Osteoblast (primary cell): ENCODE data around the gene NRCAM. TPM values are rescaled to one million over a fixed set of nuclear protein-coding genes. Genes with fewer than 3 reads are reported as not detected.

Experiments
- DNase-seq: peaks from one replicate; pipeline ENCODE4 v3.0.0; 2011; ENCODE audit warnings: low spot score, mixed read lengths; ENCODE audit not compliant: insufficient read length; ENCODE audit errors: missing footprints
- H2AFZ ChIP-seq: 2 replicates; pipeline ENCODE4 v1.6.0; 2011; ENCODE audit warnings: mild to moderate bottlenecking, low read length
- H3K27ac ChIP-seq: 2 replicates; pipeline ENCODE4 v1.5.1; 2011; ENCODE audit warnings: mild to moderate bottlenecking, low read depth, low read length, moderate library complexity
- H3K27me3 ChIP-seq: 2 replicates; pipeline ENCODE4 v1.6.0; 2012; ENCODE audit warnings: mild to moderate bottlenecking, control low read depth, inconsistent platforms, low read length, moderate library complexity; ENCODE audit not compliant: insufficient read depth
- H3K36me3 ChIP-seq: 2 replicates; pipeline ENCODE4 v1.5.1; 2011; ENCODE audit warnings: mild to moderate bottlenecking, low read length, control low read depth, moderate library complexity; ENCODE audit not compliant: insufficient read depth
- H3K4me1 ChIP-seq: 2 replicates; pipeline ENCODE4 v1.5.1; 2011; ENCODE audit warnings: mild to moderate bottlenecking, low read length, control low read depth, moderate library complexity; ENCODE audit not compliant: insufficient read depth
- H3K4me2 ChIP-seq: 2 replicates; pipeline ENCODE4 v1.6.0; 2011; ENCODE audit warnings: mild to moderate bottlenecking, low read length; ENCODE audit not compliant: insufficient read depth
- H3K4me3 ChIP-seq: fragments of 200-600 bp; sonication (generic); 3 replicates; pipeline ENCODE4 v1.5.1; 2012; ENCODE audit warnings: mild to moderate bottlenecking, low read length, inconsistent platforms; ENCODE audit not compliant: insufficient read depth
- H3K79me2 ChIP-seq: 2 replicates; pipeline ENCODE4 v1.6.0; 2012; ENCODE audit warnings: mild to moderate bottlenecking, low read length, control low read depth, inconsistent platforms; ENCODE audit not compliant: insufficient read depth
- H3K9me3 ChIP-seq: 2 replicates; pipeline ENCODE4 v1.5.1; 2011; ENCODE audit warnings: low read depth, low read length, control low read depth
- H4K20me1 ChIP-seq: 2 replicates; pipeline ENCODE4 v1.6.0; 2012; ENCODE audit warnings: mild to moderate bottlenecking, low read length, control low read depth; ENCODE audit not compliant: insufficient read depth
- total RNA-seq: library from RNA; depleted of rRNA; stranded (reverse); fragments of >200 nt; gene quantifications from 2 replicates; pipeline ENCODE4 v1.2.3, GENCODE V29; 2012
- TF ChIP-seq, protein P1 (sequence below): IDR thresholded peaks from 2 replicates; pipeline ENCODE4 v1.5.1; 2011; ENCODE audit warnings: mild to moderate bottlenecking, low read depth, low read length, moderate library complexity; ENCODE audit errors: extremely low read depth

Gene NRCAM
- total RNA-seq, 1 donor, result 2.2 TPM

DNA sequence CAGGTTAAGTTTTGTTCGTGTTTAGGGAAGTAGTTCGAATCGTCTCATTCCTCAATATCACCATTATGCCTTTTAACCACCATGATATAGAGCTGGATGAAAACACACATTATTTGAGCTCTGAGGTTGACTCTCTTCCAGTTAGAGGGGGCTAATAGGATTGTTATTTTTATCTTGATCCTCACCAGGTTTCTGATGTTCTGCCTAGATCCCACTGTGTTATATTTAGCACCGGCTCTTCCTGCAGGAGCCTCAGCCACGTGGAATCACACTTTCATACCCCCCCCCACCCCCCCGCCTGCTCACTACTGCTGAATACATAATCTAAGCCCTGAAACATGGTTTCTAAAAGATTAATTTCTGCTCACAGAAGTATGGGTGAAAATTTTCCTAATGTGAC is 88.3 kb downstream of the NRCAM start:
- Histone ChIP-seq H3K4me3 (no peak overlapping the region), H3K79me2 (no peaks in the 10 kb centered on the region), H2AFZ (no peak overlapping the region), H3K27ac (no peak overlapping the region), H3K27me3 (no peaks in the 10 kb centered on the region), H3K4me1 (peaks cover 2% of the 10 kb centered on the region), H4K20me1 (no peaks in the 10 kb centered on the region), H3K4me2 (no peak overlapping the region), H3K9me3 (no peaks in the 10 kb centered on the region), H3K36me3 (no peaks in the 10 kb centered on the region)
- TF ChIP-seq, protein P1, sequence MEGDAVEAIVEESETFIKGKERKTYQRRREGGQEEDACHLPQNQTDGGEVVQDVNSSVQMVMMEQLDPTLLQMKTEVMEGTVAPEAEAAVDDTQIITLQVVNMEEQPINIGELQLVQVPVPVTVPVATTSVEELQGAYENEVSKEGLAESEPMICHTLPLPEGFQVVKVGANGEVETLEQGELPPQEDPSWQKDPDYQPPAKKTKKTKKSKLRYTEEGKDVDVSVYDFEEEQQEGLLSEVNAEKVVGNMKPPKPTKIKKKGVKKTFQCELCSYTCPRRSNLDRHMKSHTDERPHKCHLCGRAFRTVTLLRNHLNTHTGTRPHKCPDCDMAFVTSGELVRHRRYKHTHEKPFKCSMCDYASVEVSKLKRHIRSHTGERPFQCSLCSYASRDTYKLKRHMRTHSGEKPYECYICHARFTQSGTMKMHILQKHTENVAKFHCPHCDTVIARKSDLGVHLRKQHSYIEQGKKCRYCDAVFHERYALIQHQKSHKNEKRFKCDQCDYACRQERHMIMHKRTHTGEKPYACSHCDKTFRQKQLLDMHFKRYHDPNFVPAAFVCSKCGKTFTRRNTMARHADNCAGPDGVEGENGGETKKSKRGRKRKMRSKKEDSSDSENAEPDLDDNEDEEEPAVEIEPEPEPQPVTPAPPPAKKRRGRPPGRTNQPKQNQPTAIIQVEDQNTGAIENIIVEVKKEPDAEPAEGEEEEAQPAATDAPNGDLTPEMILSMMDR, result no peak
- no peak for DNase-seq

DNA sequence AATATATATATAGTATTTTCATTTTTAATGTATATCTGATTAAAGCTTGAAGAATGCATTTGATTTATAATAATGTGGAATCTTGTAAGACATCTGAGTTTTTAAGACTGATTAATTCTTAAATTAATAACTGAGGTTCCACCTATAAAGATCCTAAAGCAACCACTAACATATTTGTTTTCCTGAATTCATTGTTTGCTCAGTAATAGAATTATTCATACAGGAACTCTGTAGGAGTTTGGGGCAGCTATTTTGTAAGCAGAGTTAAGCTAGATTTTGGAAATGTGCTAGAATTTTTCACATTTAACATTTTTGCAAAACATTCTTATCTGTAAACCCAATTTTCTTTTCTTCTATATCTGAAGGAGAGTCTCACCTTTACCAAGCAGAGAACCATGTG is 88.9 kb downstream of the NRCAM start:
- no peaks in the 10 kb centered on the region for H3K27me3 ChIP-seq
- no peak overlapping the region for H3K4me3 ChIP-seq
- no peaks in the 10 kb centered on the region for H3K9me3 ChIP-seq
- H3K36me3 ChIP-seq, result no peaks in the 10 kb centered on the region
- TF ChIP-seq, protein P1, result no peak
- H2AFZ ChIP-seq, result no peak overlapping the region
- no peak for DNase-seq
- no peak overlapping the region for H3K27ac ChIP-seq
- no peaks in the 10 kb centered on the region for H3K4me1 ChIP-seq
- no peaks in the 10 kb centered on the region for H4K20me1 ChIP-seq
- no peaks in the 10 kb centered on the region for H3K79me2 ChIP-seq
- H3K4me2 ChIP-seq, result no peak overlapping the region

DNA sequence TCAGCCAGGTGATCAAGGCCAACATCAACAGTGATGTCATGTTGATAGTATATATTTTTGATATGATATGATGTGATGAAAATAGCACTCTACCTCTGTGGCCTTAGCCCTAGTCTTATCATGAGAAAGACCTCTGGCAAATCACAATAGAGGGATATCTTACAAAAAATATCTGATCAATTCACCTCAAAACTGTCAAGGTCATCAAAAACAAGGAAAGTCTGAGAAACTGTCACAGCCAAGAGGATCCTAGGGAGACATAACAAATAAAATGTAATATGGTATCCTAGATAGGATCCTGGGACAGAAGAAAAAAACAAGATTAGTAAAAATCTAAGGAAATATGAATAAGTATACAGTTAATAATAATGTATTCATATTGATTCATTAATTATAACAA is 92.6 kb downstream of the NRCAM start:
- Histone ChIP-seq H3K4me3 (no peak overlapping the region), H4K20me1 (no peaks in the 10 kb centered on the region), H3K4me1 (no peaks in the 10 kb centered on the region), H3K4me2 (no peak overlapping the region), H3K79me2 (no peaks in the 10 kb centered on the region), H3K27me3 (no peaks in the 10 kb centered on the region), H3K9me3 (no peaks in the 10 kb centered on the region), H3K27ac (no peak overlapping the region), H2AFZ (no peak overlapping the region), H3K36me3 (no peaks in the 10 kb centered on the region)
- no peak for DNase-seq
- TF ChIP-seq, protein P1, result no peak

DNA sequence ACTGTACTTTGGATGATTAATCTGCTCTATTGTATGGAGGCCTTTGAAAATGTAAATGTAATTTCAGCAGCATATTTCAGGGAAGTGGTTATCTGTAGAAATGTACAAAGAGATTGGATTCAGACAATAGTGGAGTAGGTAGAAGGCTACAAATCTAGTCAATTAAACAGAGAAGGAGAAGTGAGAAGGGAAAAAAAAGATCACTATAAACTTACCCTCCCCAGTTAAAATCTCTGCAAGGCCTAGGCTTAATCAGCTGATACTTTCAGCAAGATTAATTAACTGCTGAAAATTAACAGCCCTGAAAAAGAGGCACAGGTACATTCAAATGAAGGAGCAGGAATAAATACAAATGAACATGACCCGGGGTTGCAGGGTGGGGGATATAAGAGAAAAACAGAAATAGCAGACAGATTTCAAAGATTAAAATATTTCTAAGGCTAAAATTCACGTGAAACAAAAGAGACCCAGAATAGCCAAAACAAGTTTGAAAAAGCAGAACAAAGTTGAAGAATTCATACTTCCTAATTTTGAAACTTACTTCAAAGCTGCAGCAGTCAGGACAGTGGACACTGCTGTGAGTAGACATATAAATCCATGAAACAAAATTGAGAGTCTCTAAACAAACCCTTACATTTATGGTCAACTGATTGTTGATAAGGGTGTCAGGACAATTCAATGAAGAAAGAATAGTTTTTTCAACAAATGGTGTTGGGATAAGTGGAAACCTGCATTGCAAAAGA is 96.0 kb downstream of the NRCAM start:
- Histone ChIP-seq H4K20me1 (no peaks in the 10 kb centered on the region), H3K79me2 (no peaks in the 10 kb centered on the region), H3K27me3 (no peaks in the 10 kb centered on the region), H2AFZ (no peak overlapping the region), H3K36me3 (no peaks in the 10 kb centered on the region), H3K4me1 (no peaks in the 10 kb centered on the region), H3K9me3 (no peaks in the 10 kb centered on the region), H3K27ac (no peak overlapping the region), H3K4me3 (no peak overlapping the region), H3K4me2 (no peak overlapping the region)
- TF ChIP-seq, protein P1, result no peak
- no peak for DNase-seq
